A375 (cell line): Measurements from ENCODE around the gene TMEM266. TPM values are rescaled to one million over a fixed set of nuclear protein-coding genes. Genes with fewer than 3 reads are reported as not detected.

Experiments
- total RNA-seq: library from RNA; depleted of rRNA; stranded (reverse); fragments of >200 nt; shearing (Covaris generic); gene quantifications from 2 replicates; pipeline ENCODE4 v1.2.3, GENCODE V29; 2014; rRNA removed

Gene TMEM266
- 0.30 TPM in 1 of 2 replicates, not detected in the other for total RNA-seq

DNA sequence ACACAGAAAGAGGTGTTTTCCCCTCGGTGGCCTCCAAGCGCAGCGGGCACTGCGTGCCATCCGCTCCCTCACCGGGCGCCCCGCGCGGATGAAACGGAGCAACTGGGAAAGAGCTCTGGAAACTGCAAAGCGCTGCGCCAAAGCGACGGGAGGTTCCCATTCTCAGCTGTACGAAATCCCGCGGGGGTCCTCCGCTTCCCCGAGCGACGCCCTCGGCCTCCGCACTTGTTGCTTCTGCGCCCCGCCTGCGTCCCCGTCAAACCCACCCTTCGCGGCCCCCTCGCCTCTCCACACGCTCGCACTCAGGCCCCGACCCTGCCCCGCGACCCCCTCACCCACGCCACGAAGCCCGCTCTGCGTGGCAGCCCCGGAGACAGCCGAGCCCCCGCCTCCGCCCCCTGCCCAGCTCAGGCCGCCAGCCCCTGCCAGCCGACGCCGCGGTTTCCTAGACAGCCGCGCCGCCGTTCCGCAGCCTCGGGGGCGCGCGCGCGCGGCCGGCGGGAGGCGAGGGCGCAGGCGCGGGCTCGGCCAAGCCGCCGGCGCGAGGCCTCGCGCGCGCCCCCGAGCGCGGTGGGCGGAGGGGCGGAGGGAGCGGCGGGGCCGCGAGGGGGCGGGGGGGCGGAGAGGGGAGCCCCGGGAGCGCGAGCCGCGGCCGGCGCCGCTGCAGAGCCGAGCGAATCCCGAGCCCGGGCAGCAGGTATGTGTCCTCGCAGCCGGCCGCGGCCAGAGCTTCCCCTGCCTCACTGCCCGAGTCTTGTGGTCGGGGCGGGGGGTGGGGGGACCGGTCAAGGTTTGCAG lies at the start of gene TMEM266:
Gene TMEM266, plus strand, starts transcription at position 666 of the 798 bp plus-strand sequence. CDS start 74,279 bp downstream, outside the sequence.

GRCh38 chr15:76011627-76012551 lies 47.9 kb upstream of the TMEM266 start, which contains the start of gene NRG4:
Gene NRG4, minus strand, starts transcription at chr15:76012424. Its CDS starts 1,194 bp downstream, at chr15:76011230.

Other genes with a start within 250 kb of the TMEM266 start
- 18.0 and 22.7 TPM in 2 replicates for gene UBE2Q2, start 216.5 kb upstream of the TMEM266 start, total RNA-seq
- 70.1 and 77.3 TPM in 2 replicates for gene FBXO22, start 156.1 kb upstream of the TMEM266 start, total RNA-seq
- not detected in 2 replicates for gene NRG4, start 47.6 kb upstream of the TMEM266 start, total RNA-seq